ENCODE results near the gene GLIS1.

GLIS1 gene

DNA sequence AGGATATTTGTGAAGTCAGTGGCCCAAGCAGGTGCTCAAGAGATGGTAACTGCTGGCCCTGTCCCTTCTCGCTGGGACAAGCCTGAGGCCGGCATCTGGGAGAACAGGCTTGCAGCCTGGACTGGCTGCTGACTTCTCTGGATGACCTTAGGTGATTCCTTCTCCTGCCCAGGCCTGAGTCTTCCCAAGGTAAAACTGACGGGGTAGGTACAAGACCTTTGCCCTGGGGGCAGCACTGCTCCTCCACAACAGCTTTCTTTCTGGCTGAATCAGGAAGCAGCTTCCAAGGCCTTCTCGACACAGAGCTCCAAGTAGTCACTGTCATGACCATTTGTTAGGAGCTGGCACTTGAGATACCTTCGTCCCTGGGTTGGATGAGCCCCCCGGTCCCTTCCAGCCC lies 220.2 kb downstream of the GLIS1 start:
- no peak overlapping the region for H3K4me3 ChIP-seq (ENCODE audit: low read depth, low read length)
- TF ChIP-seq, protein P1, sequence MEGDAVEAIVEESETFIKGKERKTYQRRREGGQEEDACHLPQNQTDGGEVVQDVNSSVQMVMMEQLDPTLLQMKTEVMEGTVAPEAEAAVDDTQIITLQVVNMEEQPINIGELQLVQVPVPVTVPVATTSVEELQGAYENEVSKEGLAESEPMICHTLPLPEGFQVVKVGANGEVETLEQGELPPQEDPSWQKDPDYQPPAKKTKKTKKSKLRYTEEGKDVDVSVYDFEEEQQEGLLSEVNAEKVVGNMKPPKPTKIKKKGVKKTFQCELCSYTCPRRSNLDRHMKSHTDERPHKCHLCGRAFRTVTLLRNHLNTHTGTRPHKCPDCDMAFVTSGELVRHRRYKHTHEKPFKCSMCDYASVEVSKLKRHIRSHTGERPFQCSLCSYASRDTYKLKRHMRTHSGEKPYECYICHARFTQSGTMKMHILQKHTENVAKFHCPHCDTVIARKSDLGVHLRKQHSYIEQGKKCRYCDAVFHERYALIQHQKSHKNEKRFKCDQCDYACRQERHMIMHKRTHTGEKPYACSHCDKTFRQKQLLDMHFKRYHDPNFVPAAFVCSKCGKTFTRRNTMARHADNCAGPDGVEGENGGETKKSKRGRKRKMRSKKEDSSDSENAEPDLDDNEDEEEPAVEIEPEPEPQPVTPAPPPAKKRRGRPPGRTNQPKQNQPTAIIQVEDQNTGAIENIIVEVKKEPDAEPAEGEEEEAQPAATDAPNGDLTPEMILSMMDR (conservative IDR thresholded peaks at IDR 0.05; ENCODE audit: low read depth, low read length): no peak
- DNase-seq (ENCODE audit: low read depth): no peak

DNA sequence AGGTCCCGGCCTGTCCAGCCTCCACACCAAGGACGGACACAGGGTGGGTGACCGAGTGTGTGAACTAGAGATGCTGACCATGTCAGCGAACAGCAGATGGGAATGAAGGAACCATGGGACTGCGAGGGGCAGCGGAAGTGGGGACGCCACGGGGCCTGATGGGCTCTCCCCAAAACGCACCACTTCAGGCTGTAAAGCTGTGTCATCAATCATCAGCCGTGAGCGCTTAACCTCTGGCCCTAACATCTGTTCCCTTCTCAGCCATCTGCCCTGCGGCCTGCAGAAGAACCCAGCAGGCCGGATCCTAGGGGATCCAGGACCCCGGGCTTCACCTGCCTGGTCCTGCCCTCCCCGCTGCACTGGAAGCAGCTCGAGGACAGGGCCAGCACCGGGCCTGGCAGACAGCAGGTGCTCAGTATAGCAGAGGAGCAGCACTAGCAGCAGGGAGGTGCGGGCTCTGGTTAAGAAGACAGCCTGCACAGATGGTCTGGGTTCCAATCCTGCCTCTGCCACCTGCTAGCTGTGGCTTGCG lies 221.1 kb downstream of the GLIS1 start:
- TF ChIP-seq, protein P1 (conservative IDR thresholded peaks at IDR 0.05; ENCODE audit: low read depth, low read length): no peak
- no peak for DNase-seq (ENCODE audit: low read depth)
- no peak overlapping the region for H3K4me3 ChIP-seq (ENCODE audit: low read depth, low read length)

DNA sequence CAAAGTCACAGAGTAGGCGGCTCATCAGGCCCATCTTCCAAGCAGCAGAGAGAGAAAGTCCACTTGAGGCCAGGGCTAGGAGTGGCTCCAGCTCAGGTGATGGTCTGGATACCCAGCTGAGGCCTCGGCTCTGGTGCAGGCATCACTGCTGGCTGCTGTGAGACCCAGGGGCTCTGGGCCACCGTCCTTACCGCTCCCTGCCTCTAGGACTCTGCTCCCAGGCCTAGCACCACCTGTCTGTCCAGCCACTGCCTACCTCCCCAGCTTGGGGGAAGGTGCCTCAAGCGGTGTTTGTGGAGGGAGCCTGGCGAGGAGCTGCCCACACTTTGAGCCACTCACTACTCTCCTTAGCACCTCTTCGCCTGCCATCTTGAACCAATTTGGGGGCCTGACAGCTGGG lies 221.9 kb downstream of the GLIS1 start:
- TF ChIP-seq, protein P1 (conservative IDR thresholded peaks at IDR 0.05; ENCODE audit: low read depth, low read length): no peak
- H3K4me3 ChIP-seq (ENCODE audit: low read depth, low read length): no peak overlapping the region
- no peak for DNase-seq (ENCODE audit: low read depth)

DNA sequence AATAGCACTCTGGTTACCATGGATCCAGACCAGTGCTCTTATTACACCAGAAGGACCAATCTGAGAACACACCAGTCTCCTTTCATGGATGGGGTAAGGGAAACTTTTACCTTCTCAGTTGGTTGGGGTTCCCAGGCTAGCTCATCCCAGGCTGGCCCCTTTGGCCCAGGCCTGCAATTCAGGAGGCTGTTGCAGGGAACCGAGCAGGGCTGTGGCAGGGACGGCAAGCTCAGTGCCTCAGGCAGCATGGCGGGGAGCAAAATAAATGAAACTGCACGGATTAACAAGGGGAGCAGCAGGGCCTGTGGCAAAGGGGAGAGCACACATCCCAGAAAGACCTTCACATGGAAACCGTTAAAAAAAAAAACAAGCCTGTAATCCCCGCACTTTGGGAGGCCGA lies 222.8 kb downstream of the GLIS1 start:
- TF ChIP-seq, protein P1 (conservative IDR thresholded peaks at IDR 0.05; ENCODE audit: low read depth, low read length): no peak
- H3K4me3 ChIP-seq (ENCODE audit: low read depth, low read length): no peak overlapping the region
- peak; percentile 23 for DNase-seq (ENCODE audit: low read depth)

DNA sequence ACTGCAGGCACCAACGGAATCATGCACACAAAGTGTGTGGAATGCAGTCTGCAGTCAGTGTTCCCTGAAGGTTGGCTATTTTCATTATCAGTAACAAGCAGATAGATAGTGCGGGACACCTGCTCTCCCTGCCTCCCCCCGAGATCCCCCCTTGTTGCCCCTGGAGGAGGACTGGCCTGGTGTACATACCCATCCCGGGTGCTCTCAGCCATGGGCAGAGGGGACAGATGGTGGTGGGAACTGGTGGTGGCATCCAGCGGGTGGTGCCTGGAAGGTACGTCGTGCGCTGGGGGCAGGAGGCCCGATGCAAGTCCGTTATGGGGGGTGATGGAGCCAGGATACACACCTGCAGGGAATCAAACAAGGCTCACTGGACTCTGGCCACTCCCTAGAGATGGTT lies 224.5 kb downstream of the GLIS1 start:
- H3K4me3 ChIP-seq (ENCODE audit: low read depth, low read length): no peak overlapping the region
- TF ChIP-seq, protein P1 (conservative IDR thresholded peaks at IDR 0.05; ENCODE audit: low read depth, low read length): no peak
- no peak for DNase-seq (ENCODE audit: low read depth)

DNA sequence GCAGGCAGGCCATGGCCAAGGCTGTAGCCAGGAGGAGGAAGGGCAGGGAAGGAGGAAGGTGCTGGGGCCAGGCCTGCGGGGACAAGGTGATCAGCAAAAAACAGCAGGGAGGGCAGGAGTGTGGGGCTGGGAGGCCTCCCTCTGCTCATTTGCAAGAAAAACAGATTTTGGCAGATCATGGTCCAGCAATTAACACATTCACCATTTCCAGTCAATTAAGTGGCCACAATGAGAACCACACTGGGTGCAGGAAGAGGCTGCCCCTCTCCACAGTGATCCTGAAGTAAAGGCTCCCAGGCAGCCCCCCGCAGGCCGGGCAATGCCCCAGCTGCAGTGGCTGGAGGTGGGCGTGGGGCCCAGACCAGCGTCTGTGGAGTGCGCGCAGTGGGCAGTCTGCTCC lies 225.1 kb downstream of the GLIS1 start:
- DNase-seq (ENCODE audit: low read depth): no peak
- TF ChIP-seq, protein P1 (conservative IDR thresholded peaks at IDR 0.05; ENCODE audit: low read depth, low read length): no peak
- H3K4me3 ChIP-seq (ENCODE audit: low read depth, low read length): no peak overlapping the region
